D341Med (cell line): Measurements from ENCODE around the gene SPNS2.

Experiments
- DNase-seq: peaks from one replicate; pipeline ENCODE4 v3.0.0; 2012; ENCODE audit warnings: low spot score

The SPNS2 gene, protein sequence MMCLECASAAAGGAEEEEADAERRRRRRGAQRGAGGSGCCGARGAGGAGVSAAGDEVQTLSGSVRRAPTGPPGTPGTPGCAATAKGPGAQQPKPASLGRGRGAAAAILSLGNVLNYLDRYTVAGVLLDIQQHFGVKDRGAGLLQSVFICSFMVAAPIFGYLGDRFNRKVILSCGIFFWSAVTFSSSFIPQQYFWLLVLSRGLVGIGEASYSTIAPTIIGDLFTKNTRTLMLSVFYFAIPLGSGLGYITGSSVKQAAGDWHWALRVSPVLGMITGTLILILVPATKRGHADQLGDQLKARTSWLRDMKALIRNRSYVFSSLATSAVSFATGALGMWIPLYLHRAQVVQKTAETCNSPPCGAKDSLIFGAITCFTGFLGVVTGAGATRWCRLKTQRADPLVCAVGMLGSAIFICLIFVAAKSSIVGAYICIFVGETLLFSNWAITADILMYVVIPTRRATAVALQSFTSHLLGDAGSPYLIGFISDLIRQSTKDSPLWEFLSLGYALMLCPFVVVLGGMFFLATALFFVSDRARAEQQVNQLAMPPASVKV

DNA sequence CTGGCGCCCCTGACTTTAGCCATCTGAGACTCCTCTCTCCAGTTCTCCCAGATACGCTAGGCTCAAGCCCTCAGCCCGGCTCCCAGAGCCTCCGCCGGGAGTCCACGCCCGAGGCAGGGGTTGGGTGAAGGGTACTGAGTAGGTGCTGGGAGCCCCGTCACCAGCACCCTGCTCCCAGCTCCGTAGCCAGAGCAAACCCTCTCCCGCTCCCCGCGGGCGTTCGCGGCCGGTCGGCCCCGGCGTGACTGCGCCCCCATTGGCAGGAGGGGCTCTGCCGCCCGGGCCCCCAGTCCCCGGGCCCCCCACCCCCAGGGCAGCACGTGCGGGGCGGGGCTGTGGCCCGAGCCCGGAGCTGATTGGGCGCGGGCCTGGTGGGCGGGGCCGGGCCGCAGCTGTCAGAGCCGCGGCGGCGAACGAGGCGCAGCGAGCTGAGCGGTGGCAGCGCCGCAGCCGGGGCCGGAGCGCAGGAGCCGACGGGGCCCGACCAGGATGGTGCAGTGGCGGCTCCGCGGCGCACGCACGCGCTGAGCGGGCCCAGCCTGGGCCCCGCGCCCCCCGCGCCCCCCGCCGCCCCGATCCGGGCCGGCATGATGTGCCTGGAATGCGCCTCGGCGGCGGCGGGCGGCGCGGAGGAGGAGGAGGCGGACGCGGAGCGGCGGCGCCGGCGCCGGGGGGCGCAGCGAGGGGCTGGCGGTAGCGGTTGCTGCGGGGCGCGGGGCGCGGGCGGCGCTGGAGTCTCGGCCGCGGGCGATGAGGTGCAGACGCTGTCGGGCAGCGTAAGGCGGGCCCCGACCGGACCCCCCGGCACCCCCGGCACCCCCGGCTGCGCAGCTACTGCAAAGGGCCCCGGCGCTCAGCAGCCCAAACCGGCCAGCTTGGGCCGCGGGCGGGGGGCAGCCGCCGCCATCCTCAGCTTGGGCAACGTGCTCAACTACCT lies at the start of gene SPNS2:
TSS of gene SPNS2 (plus strand) at position 421 of the 937 bp plus-strand sequence. CDS start at position 588, 167 bp downstream.
- DNase-seq, result peak; percentile 92

DNA sequence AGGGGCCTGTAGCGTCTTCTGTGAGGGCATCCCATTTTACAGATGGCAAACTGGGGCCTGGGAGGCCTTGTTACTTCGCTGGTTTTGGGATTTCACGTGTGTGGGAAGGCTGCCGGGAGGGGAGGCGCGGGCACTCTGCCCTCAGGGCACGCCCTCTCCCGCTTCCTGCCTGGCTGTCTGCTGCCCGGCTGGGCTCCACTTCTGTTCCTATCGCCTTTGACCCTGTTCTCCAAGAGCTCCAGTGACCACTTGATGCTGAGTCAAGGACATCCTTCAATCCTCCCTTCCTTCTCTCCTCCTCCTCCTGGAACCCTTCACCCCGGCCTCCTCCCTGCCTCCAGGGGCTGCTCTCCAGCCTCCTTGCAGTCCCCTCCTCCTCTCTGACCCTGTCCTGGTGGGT lies 48.9 kb upstream of the SPNS2 start:
- no peak for DNase-seq

DNA sequence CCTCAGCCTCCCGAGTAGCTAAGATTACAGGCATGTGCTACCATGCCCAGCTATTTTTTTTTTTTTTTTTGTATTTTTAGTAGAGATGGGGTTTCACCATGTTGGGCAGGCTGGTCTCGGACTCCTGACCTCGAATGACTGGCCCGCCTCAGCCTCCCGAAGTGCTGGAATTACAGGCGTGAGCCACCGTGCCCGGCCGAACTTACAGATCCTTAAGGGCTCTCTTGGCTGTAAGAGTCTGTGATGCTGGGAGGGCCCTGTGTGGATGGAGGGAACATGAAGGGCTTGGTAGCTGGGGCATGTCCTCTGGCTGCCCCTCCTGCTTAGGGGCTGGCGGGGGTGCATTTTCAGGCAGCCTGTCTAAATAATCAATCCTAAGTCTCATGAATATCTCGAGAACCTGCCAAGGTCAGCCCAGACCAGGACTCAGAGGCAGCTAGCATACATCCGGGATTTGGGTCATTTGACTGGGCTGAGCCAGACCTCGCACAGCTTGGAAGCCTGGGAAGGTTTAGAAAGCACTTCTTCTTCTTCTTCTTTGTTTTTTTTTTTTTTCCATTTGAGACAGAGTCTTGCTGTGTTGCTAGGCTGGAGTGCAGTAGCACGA lies 47.9 kb upstream of the SPNS2 start:
- DNase-seq, result no peak

DNA sequence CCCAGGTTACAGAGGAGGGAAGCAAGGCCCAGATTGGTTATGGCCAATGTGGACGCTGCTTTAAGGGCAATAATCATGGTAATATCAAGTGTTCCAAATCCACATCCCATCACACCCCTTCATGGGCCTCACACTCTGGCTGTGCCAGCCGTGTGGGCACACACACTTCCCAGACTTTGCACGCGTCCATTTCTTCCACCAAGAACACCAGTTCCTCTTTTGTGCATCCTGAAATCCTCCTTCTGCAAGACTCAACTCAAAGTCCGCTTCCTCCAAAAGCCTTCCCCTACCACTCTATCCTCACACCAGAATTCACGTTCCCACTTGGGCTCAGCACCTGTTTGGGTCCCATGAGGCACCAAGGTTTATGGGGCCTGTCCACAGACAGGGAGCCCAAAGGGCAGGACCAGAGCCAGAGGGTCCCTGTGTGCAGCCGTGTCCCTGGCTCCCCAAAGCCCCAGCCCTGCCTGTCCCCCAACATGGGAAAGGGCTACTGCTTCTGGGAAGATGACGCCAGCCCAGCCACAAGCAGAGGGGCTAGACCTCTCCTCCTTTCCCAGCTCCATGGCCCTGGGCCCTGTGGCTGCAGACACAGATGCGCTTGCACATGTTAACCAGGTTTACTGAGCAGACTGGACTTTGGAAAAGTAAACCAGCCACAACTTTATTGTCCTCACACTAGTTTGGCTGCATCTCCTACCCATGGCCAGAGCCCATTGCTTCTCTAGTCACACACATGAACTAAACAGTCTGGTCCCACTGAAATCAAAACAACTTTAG lies 44.7 kb upstream of the SPNS2 start:
- no peak for DNase-seq

DNA sequence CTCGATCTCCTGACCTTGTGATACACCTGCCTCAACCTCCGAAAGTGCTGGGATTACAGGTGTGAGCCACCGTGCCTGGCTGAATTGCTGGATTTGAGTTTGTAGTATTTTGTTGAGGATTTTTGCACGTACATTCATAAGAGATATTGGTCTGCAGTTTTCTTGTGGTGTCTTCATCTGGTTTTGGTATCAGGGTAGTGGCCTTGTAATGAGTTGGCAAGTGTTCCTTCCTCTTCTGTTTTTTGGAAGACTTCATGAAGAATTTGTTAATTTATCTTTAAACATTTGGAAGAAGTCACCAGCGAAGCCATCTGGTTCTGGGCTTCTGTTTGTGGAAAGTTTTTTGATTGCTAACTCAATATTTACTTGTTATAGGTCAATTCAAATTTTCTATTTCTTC lies 38.0 kb upstream of the SPNS2 start:
- no peak for DNase-seq

DNA sequence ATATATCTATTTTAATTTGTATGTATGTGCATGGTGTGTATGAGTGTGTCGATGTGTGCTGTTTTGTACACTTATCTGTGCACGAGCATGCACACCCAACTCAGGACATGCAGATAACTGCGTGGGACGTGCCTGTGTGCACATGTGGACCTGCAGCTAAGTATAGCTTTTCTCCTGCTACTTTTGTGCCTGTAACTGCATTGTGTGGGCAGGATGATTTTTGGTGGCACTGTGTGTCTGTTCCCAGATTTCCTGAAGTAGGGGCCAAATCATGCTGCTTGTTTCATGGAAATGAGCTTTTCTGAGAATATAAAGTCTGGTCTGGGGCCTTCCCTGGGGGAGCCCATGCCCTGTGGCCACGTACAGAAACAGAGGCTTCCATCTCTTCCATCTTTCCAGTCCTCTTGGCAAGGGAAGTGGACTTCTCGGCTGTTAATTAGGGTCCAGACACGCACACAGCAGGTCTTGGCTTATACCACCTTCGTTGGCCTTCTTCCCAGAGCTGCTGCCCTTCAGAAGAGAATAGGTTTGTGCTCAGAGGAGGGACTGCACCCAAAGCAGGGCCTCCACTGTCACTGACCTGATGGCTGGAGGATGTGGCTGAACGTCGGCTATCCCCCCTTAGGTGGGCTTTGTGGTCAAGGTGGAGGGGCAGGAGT lies 34.7 kb upstream of the SPNS2 start:
- DNase-seq, result no peak

DNA sequence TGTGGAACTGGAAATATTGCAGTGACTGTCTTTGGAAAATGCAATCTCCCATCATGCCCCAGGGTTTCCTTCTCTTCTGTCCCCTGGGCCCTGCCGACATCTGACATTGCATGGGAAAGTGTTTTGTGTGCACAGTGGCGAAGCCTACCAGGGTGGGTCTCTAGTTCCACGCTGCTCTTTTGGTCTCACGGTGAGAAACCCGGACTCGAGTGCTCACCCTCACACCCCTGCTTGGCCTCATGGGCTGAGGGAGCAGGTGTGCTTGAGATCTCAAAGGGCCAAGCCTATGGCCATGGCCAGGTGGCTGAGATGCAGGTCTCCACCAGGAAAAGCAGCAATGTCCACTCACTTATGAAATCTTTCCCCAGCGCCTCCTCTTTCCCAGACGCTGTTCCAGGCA lies 32.9 kb upstream of the SPNS2 start:
- no peak for DNase-seq

DNA sequence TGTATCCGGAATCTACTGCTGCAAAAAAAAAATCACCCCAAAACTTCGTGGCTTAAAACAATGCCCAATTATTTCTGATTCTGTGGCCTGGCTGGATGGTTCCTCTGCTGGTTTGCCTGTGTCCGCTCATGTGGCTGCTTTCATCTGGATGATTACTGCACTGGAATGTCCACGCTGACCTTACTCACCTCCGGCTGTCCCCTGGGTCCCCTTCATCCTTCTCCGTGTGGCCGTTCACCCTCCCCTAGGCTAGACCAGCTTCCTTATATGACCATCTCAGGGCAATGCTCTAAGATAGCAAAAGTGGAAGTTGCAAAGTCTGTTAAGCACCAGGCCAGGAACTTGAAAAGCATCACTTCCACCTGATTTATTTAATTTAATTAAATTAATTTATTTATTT lies 31.4 kb upstream of the SPNS2 start:
- DNase-seq, result no peak

DNA sequence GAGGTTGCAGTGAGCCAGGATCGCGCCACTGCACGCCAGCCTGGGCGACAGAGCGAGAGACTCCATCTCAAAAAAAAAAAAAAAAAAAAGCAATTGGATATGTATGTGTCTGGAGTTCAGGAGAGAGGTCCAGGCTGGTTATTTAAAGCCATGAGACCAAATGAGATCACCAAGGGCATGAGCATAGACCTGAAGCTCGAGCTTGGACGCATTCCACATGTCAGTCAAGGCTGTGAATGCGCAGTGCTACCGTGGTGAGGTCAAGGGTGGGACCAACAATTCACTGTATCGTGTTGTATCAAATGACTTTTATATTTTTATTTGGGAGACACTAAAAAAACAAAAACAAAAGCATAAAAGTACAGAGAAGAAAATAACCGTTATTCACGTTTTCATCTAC lies 29.1 kb upstream of the SPNS2 start:
- no peak for DNase-seq

DNA sequence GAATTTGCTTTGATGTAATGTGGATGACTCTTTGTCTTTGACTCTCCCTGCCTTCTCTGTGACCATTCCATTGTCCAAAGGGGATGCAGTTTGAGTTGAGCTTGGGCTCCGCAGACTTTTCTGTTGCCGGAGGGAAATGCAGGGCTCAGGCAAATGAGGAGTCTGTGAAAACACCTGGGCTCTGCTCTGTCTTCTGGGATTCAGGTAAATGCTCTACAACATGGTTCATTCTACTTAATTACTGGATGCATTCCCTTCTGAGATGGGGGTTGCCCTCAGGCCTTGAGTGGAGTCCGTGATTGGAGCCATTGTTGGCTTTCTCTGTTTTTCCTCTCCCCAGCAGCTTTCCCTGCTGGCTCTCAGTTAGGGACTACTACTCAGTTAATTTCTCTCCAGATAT lies 26.4 kb upstream of the SPNS2 start:
- no peak for DNase-seq

DNA sequence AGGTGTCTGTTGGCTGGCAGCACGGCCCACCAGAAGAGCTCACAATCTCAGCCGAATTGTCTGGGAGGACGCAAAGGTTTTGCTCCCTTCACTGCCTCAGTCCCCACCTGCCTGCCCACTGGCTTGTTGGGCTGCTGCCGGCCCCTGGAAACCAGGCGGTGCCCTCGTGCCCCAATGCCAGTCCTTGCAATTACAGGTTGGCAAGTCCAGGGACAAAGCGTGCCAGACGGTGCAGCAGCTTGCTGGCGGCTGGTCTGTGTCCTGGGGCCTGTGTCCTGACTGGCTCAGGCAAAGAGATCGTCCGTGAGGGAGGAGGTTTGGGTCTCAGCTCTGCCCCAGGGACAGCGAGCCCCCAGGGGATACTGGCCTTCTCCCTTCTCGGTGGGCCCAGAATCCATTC lies 24.6 kb upstream of the SPNS2 start:
- DNase-seq, result no peak

DNA sequence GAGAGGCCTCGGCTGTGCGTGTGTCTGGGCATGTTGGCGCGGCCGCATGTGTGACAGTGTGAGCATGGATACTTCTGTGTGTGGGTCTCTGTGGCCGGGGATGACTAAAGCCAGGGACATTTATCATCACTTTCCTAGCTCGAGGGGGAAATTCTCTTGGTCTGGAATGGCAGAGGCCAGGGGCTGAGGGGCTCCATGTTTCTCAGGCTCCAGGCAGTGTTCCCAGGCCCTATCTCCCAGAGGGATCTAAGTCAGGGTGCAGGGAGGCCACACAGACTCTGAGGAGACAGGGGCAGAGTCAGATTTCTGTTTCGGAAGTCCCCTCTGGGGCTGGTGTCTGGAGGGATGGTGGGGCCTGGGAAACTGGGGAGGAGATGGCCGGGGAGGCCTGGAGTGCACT lies 23.7 kb upstream of the SPNS2 start:
- DNase-seq, result no peak

DNA sequence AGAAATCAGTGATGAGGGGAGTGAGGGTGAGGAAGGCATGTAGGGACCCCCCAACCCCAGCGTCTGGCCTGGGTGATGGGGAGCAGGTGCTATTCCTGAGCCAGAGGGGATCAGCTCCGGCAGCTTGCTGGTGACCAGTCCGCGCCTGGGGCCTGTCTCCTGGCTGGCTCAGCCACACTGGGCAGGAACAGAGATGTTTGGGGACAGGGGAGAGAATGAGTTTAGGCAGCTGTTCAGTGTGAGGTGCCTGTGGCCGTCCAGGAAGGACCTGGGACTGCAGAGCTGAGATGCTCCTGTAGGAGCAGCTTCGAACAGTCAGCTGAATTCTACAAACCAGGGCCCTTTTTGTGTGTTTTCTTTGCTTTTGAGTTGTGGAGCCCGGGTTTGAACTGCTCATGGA lies 23.2 kb upstream of the SPNS2 start:
- DNase-seq, result no peak

DNA sequence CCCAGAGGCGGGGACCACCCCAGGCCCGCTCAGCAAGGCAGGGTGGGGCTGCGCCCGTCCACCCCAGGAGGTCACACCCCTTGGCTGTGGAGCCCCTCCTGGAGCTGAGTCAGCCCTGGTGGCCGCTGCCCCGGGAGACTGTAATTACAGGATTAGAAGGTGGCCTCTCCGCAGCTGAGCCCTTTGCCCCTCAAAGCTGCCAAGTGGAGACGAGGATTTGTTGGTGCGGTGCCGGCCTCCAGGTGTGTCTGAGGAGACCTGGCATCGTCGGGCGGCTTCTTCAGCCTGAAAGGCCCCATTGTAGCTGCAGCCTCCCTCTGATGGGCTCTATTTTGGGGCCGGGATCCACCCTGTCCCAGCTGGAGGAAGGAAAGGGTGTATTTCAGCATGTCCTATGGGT lies 22.7 kb upstream of the SPNS2 start:
- DNase-seq, result no peak

DNA sequence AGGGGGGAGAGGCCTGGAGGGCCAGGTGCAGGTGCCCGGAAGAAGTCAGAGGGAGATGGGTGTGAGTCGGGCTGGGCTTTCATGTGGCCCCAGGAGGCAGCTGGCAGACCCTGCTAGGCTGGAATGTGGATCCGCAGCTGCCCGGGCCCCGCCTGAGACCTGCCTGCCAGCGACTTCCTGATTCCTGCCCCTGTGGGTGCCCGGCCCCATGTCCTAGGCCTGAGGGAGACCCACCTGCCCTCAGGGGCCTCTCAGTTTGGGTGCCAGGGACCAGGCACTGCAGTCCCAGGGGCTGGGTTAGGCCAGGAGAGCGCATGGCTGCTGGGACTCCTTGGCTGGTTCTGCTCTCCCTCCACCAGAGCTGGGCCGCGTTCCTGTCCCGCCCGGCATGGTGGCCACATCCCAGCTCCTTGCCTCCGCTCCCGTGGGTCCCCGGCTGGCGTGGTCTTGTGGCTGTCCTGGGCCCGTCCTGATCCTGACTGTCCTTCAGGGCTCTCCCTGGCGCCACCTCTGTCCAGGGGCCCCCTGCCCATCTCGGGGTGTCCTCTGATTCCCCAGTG lies 22.1 kb upstream of the SPNS2 start:
- DNase-seq, result no peak

DNA sequence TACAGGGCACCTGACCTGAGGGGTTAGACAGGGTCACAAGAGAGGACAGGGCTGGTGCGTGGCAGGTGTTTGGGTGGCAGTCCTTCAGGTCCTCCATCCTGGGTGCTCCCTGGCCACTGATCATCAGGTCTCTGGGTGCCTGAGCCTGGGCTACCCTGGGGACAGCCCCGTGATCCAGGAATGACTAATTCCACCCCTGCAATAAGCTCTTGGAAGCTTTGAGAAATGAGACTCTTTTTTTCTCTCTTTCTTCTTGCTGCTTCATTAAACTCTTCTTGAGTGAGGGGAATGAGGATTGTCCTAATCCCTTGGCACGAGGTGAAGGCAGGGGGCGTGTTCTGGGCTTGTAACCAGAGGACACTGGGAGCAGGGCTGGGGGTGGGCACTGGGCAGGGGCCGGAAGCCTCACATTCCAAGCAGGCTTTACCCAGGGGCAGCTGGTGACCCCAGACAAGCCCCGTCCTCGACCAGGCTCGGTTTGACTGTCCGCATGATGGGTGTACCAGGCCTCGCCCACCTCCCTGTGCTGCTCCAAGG lies 21.4 kb upstream of the SPNS2 start:
- DNase-seq, result no peak

DNA sequence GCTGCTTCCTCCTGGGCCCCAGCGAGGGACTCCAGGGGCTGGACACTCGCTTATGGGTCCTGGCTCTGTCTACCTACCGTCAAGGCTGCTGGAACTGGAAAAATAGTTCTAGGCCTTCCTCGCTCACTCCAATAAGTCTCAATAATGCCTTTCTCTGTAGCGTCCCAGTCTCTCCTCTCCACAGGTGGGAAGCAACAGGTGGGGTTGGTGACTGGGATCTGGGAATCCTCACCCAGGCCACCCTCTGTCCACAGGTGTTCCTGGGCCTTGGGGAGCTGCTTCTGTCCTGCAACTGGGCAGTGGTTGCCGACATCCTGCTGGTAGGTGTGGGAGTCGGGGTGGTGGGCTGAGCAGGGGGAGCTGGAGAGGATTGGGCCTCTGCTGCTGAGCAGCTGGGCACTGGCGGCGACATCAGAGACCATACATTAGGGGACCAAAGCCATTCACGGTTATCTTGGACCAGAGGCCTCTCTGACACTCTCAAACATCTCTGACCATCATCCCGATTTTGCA lies 20.3 kb upstream of the SPNS2 start:
- no peak for DNase-seq

DNA sequence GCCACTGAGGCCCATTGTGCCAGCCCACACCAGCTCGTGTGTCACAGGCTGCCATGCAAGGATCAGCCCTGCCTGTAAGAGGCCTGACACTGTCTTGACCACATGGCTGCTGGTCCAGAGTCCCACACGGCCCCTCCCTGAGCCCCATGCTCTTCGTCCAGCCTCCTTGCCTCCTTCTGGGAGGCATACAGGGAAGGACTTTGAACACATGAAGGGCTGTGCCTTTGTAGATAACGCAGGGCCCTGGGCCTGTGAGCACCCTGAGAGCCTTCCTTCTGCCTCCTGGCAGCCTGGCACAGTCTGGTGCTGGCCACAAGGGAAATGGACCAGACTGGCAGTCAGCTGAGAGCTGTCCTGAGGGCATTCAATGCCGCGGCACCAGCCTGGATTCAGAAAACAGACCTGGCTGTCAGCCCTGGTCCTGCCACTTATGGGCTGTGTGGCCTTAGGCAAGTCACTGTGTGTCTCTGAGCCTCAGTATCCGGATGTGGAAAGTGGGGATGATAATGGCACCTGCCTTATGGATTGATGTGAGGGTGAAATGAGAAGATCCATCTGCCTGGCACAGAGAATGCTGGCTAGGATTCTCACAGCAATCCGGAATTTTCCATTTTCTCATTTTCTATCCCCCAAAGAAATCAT lies 19.2 kb upstream of the SPNS2 start:
- no peak for DNase-seq

DNA sequence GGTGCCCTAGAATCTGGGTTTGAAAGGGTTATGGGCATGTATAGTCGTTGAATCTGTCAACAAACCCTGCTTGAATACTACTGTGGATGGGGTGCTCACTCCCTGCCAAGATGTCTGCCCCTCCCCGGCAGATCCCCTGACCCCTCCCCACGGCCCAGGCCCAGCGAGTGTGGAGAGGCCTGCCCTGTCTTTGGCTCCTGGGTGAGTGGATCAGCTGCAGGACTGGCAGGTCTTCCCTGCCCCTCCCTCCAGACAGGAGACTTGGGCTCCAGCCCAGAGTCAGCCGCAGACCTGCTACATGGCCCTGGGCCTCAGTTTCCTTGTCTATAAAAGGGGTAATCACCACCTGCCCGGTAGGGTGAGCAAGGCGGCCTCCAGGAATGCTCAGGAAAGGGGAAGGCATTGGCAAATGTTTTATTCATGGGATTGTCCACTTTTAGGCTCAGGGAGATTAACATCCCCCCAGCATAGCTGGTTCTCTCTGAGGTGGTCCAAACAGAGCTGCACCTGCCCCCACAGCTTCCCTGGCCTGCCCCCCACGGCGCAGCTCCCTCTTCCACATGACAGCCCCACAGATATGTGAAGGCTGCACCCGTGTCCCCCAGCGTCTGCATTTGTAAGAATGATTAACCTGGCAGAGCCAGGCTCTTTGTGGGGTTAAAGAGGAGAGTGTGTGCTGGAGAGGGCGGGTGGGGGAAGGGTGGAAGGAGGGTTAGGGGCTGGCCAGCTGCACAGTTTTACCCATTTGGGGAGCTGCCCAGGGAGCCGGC lies 18.5 kb upstream of the SPNS2 start:
- DNase-seq, result no peak
